HUES48 (cell line): ENCODE data around the gene SMTNL2.

Source experiments
- H3K27ac ChIP-seq: one replicate; pipeline ENCODE4 v1.7.0; 2013; ENCODE audit warnings: low read depth, low read length, inconsistent platforms
- H3K27me3 ChIP-seq: 2 replicates; pipeline ENCODE4 v1.6.1; 2013; ENCODE audit warnings: mild to moderate bottlenecking, low read length; ENCODE audit not compliant: control insufficient read depth, insufficient read depth
- H3K36me3 ChIP-seq: 2 replicates; pipeline ENCODE4 v1.6.1; 2013; ENCODE audit warnings: low read length; ENCODE audit not compliant: control insufficient read depth, insufficient read depth
- H3K4me1 ChIP-seq: 2 replicates; pipeline ENCODE4 v1.6.1; 2013; ENCODE audit warnings: mild to moderate bottlenecking, low read length; ENCODE audit not compliant: control insufficient read depth, insufficient read depth
- H3K4me3 ChIP-seq: 2 replicates; pipeline ENCODE4 v1.5.1; 2013; ENCODE audit warnings: mild to moderate bottlenecking, low read depth, low read length
- H3K9ac ChIP-seq: 2 replicates; pipeline ENCODE4 v1.6.1; 2013; ENCODE audit warnings: mild to moderate bottlenecking, low read depth, low read length, moderate library complexity
- H3K9me3 ChIP-seq: 2 replicates; pipeline ENCODE4 v1.6.1; 2013; ENCODE audit warnings: low read length; ENCODE audit not compliant: control insufficient read depth, insufficient read depth

Gene SMTNL2

DNA sequence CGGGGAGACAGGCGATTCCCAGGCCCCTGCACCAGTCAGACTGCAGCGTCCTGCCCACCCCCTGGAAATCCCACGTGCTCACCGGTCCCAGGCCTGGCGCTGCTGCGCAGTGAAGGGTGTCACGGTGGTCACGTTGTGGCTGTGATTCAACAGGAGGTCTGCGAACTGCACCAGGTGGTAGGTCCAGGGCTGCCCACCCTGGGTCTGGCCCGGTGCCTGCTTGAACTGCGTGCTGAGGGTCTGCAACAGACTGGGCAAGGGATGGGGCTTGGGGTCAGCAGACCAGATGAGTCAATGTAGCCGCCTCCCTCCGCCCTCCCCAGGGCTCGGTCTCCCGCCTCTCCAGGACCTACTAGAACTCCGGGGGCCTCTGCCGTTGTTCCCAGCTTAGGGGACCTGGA is 36.3 kb upstream of the SMTNL2 start:
- no peak overlapping the region for H3K27ac ChIP-seq
- H3K36me3 ChIP-seq = peaks cover 95% of the 10 kb centered on the region
- no peak overlapping the region for H3K4me3 ChIP-seq
- H3K27me3 ChIP-seq = no peaks in the 10 kb centered on the region
- no peaks in the 10 kb centered on the region for H3K9me3 ChIP-seq
- H3K9ac ChIP-seq = no peak overlapping the region
- H3K4me1 ChIP-seq = no peaks in the 10 kb centered on the region

DNA sequence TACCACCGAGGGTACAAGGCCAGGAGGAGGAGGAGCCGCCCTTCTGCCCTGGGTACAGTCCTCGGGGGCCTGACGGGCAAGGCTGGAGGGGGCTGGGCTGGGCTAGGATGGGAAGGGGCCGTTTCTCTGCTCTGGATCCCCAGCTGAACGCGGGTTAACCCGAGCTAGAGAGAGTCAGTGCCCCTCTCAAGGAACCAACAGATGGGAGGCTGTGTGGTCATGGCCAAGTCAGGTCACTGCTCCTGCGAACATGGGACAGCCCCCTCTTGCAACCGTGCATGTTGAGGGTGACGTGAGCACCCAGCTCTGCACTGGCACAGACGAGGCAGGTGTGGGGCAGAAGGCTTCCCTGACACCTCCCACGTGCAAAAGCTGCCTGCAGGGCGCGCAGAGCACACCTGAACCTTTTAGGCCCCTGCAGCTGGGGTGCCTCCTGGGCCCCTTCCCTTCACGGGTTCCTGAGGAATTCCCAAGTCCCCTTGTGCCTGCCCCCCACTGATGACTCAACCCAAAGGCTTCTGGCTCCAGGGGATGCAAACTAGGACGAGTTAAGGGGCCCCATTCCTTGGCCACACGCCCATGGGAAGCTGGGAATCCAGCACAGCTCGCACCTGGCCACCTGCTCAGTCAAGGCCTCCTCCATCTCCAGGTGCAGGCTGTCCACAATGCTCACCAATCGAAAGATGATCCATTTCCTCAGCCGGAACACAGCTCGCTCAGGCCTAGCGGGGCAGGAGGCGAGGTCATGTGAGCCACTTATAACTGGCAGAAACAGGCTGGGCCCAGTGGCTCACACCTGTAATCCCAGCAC is 35.4 kb upstream of the SMTNL2 start:
- Histone ChIP-seq H3K36me3 (peaks cover 95% of the 10 kb centered on the region), H3K4me1 (no peaks in the 10 kb centered on the region), H3K27ac (no peak overlapping the region), H3K9me3 (no peaks in the 10 kb centered on the region), H3K9ac (no peak overlapping the region), H3K4me3 (no peak overlapping the region), H3K27me3 (no peaks in the 10 kb centered on the region)

DNA sequence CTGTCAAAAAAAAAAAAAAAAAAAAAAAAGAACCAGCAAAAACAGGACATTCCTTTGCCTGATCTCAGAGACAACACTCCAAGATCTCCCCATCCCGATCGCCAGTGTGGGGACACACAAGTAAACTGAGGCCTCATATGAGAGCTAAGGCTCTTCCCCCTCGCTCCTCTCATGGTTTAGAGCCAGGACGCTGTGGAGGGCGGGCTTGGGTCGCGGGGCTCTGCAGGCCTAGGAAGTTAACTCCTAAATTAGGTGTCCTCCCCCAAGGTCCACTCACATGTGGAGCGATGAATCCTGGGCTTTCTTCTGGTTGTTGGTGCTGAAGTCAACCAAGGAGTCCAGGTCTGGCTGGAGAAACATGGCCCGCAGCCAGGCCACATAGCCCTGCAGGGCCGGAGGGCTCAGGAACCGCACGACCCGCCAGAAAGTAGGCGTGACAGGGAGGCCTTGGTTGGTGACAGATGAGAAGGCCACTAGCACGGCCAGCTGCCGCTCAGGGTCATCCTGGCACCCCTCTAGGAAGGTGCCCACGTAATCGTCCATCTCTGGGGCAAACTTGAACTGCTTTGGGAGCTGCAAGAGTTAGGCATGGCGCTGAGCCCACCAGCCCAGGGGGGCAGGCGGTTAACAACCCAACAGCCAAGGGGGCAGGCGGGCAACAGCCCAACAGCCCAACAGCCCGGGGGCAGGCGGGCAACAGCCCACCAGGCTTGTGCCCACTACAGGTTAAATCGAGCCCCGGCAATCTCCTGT is 34.4 kb upstream of the SMTNL2 start:
- Histone ChIP-seq H3K36me3 (peaks cover 92% of the 10 kb centered on the region), H3K9ac (no peak overlapping the region)

DNA sequence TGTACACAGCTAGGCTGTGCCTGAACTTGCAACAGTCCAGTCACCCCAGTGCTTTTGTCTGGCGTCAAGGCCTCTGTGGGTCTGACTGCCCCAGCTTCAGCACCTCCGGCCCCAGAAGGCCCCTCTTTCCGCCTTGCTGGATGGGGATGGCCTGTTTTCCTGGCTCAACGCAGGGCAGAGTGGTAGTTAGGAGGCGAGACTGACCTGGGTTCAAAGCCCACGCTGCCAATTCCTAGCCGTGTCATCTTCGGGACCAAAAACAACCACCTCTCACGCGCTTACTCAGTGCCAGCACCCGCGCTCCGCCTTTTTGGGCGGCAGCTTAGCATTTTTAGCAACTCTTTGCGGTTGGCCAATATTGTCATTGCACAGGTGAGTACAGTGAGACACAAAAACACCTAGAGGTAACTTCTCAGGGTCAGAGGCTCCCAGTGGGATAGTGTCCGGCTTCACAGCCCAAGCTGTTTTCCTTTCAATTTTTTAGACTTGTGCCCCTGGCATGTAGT is 33.7 kb upstream of the SMTNL2 start:
- Histone ChIP-seq H3K27me3 (no peaks in the 10 kb centered on the region), H3K27ac (peak overlapping the region; percentile 12), H3K4me1 (peaks cover 2% of the 10 kb centered on the region), H3K9ac (no peak overlapping the region), H3K36me3 (peaks cover 86% of the 10 kb centered on the region), H3K9me3 (no peaks in the 10 kb centered on the region), H3K4me3 (no peak overlapping the region)

More for the DNA sequence above, 34.4 kb upstream of the SMTNL2 start:
- no peaks in the 10 kb centered on the region for H3K4me1 ChIP-seq
- H3K27me3 ChIP-seq = no peaks in the 10 kb centered on the region
- no peak overlapping the region for H3K27ac ChIP-seq
- no peak overlapping the region for H3K4me3 ChIP-seq
- H3K9me3 ChIP-seq = no peaks in the 10 kb centered on the region

DNA sequence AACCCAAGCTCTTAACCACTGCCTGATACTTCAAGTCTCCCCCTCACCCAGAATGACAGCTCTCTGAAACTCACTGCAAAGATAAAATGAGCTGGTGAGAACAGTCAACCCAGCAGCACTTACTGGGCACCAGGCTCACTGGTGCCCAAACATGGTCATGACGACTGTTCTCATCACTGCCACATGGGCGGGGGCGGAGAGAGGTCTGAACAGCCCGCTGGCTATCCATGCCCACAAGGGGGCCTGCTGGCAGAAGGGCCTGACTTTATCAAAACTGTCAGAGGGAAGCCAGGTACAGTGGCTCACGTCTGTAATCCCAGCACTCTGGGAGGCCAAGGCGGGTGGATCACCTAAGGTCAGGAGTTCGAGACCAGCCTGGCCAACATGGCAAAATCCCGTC is 33.2 kb upstream of the SMTNL2 start:
- Histone ChIP-seq H3K9ac (no peak overlapping the region), H3K36me3 (peaks cover 80% of the 10 kb centered on the region), H3K27ac (peak overlapping the region; percentile 12)

DNA sequence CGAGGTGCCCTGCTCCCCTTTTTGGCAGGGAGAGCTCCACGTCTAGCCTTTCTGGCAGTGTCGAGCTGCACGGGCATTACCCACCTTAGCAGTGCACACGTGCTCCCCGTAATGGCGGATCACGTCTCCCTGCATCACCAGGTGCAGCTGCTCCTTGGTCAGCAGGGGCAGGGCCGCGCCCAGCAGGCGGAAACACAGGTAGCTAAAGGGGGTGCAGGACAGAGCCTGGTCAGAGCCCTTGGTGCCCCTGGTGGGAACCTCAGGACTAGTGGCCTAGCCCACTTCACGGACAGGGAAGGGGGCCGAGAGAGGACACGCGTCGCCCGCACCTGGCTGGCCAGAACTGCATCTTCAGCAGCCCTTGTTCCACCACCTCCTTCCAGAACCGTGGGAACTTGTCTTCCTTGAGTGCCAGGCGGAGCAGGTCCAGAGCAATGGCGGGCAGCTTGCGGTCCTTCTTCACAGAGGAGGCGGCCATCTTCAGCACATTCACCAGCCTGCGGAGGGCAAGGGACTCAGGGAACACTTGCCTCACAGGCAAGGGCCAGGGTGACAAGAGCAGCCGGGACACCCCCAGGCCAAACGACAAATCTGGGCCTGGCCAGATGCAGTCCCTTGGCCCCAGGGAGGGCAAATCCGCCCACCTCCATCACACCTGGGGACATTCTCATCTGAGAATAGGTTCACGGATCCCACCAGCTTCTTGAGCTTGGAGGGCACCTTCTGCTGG is 32.4 kb upstream of the SMTNL2 start:
- H3K27me3 ChIP-seq = no peaks in the 10 kb centered on the region
- H3K9me3 ChIP-seq = no peaks in the 10 kb centered on the region
- no peak overlapping the region for H3K4me3 ChIP-seq
- H3K9ac ChIP-seq = no peak overlapping the region
- H3K27ac ChIP-seq = no peak overlapping the region
- peaks cover 72% of the 10 kb centered on the region for H3K36me3 ChIP-seq
- H3K4me1 ChIP-seq = peaks cover 15% of the 10 kb centered on the region

More for the DNA sequence above, 33.2 kb upstream of the SMTNL2 start:
- no peaks in the 10 kb centered on the region for H3K9me3 ChIP-seq
- no peaks in the 10 kb centered on the region for H3K27me3 ChIP-seq
- no peak overlapping the region for H3K4me3 ChIP-seq
- peaks cover 8% of the 10 kb centered on the region for H3K4me1 ChIP-seq

DNA sequence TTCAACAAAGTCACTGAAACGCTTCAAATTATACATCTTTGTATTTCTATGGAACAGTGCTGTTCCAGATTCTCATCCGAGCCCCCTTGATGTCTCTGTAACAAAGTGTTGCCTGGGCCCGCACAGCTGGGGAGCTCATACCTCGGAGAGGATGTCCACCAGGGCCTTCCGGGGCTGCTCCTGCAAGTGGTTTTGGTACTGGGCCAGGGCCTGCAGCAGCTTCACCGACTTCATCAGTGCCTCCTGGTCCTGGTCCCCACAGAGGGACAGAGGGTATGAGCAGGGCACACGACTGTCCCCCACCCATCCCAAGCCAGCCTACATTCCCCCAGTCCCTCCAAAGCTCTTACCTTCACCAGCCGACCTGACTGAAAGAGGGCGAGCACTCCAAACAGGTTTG is 30.7 kb upstream of the SMTNL2 start:
- Histone ChIP-seq H3K4me3 (peak overlapping the region; percentile 93), H3K27me3 (no peaks in the 10 kb centered on the region), H3K36me3 (peaks cover 55% of the 10 kb centered on the region), H3K9me3 (no peaks in the 10 kb centered on the region), H3K9ac (no peak overlapping the region), H3K27ac (no peak overlapping the region), H3K4me1 (peaks cover 15% of the 10 kb centered on the region)

DNA sequence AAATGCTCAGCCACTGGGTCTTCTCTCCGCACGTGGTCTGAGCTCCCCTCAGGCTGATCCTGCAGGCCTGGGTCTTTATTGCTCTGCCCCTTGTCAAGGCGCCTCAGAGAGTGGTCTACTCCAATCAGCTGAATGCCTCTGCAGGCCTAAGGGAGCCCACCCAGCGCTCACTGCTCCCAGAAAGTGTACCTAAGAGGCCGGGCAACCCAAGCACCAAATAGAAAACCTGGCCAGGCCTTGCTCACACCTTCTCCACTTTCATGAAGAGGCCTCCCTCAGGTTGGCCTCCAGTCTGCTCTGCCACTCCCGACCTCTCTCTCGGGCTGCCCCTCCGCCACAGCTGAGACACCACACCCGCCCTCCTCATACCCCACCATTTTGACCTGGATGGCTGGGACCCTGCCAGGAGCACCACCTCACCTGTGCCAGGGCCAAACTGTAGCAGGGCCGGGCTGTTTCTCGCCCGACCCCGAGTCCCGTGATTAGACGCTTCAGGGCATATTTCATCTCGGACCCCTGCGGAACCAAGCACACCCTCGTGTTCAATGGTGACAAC is 29.8 kb upstream of the SMTNL2 start:
- H3K4me1 ChIP-seq = peaks cover 15% of the 10 kb centered on the region
- peaks cover 47% of the 10 kb centered on the region for H3K36me3 ChIP-seq
- peak overlapping the region; percentile 93 for H3K4me3 ChIP-seq
- no peak overlapping the region for H3K27ac ChIP-seq
- H3K27me3 ChIP-seq = no peaks in the 10 kb centered on the region
- H3K9me3 ChIP-seq = no peaks in the 10 kb centered on the region
- H3K9ac ChIP-seq = peak overlapping the region; percentile 90

DNA sequence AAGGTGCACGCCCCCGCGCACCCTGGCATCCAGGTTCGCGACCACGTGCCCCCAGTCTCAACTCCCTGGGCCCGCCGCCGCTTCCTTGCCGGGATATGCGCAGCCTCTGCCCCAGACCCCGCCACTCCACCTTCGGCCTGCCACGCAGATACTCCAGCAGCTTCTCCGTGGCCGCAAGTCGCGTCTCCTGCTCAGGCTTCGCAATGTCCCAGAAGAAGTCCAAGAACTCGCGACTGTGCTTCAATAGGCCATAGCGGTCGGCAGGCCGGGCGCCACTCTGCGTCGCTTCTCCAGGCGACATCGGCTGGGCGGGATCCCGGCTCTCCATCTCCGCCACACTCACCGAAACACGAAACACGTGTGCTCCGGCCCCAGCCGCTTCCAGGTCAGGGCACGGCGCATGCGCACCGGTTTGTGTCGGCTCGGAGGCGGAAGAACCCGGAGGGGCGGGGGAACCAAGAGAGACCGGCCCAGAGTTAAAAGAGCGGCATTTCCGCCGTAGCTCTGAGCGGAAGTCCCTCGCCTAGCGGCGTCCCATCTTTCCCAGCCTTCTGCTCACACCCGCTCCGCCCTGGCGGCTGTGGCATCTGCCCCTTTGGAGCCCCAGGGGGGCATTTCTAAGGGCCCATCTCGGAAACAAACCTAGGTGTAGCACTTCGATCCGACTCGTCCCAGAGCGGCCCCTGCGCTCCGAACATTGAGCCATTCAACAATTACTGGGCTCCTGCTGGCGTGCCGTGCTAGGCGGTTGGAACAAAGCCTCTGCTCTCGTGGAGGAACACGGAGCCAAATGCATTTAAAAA is 29.1 kb upstream of the SMTNL2 start, which contains the start of gene MYBBP1A:
MYBBP1A (minus strand) TSS at position 388 of the 803 bp plus-strand sequence; CDS start at position 328, 60 bp downstream.
- peak within 1 kb of the TSS; percentile 93 for H3K4me3 ChIP-seq
- H3K27ac ChIP-seq = peak within 1 kb of the TSS; percentile 86
- peak within 1 kb of the TSS; percentile 90 for H3K9ac ChIP-seq
- H3K27me3 ChIP-seq = no peaks in the 10 kb centered on the region
- H3K4me1 ChIP-seq = peaks cover 15% of the 10 kb centered on the region
- H3K36me3 ChIP-seq = peaks cover 40% of the 10 kb centered on the region
- no peaks in the 10 kb centered on the region for H3K9me3 ChIP-seq
